ENCODE results near the gene DNM3.

DNA sequence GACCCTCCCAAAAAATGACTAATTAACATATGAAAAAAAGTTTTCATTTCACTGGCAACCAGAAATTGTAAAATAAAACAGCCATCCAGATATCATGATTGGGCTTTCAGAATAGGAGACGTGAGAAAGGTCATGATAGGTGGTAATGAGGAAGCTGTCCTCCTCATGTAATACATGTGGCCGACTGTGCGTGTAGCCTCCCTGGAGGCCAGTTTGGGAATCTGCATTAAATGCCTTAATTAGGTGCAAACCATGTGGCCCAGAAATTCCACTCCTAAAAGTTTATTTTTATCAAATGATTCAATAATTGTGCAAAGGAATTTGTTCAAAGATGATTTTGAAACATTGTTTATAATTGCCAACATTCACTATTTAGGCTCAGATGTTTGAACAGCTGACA, 451.5 kb downstream of the DNM3 start:
- TF ChIP-seq CTCF (conservative IDR thresholded peaks at IDR 0.05 in 1 of 2, IDR thresholded peaks at IDR 0.05 in 1 of 2; ENCODE audit: extremely low read depth in 1 of 2, insufficient read depth in 1 of 2, low read depth in 1 of 2, low read length in 2 of 2), result no peak
- no peak for TF ChIP-seq EZH2 (IDR thresholded peaks at IDR 0.05; ENCODE audit: borderline replicate concordance, low read length)
